Heart left ventricle (tissue), 13 donors: Measurements from ENCODE around the gene TRIM29.

Source experiments
- POLR2A ChIP-seq, 2 donors: fragments of 450-650 bp; IDR thresholded peaks; one replicate each; pipeline ENCODE4 v1.6.1; 2017; ENCODE audit warnings: antibody characterized with exemption in 2 of 2, mild to moderate bottlenecking in 2 of 2, moderate library complexity in 2 of 2
- TF ChIP-seq, protein P1 (sequence below), 12 donors: fragments of 200-600 bp; sonication (generic) in 4 of 12; IDR thresholded peaks; one replicate each; pipeline versions ENCODE4 v1.5.0 to v1.8.0; 2018 to 2022; ENCODE audit warnings: antibody characterized with exemption in 12 of 12, mild to moderate bottlenecking in 5 of 12
- donor health status: ischemic (EF 13 %, LVEDD 7.1; RV severe dilation, severe dysfunction).
- donor health status: DM: no; HTN: yes; CAD: no.
- donor health status: DM: no; HTN: no; CAD: no.
- donor health status: ischemic (EF 25% LVEDD 6.9; RV normal size, moderate dysfunction).
- donor health status: ischemic (EF 25% LVEDD 5.7; RV mildly dilated, moderate dysfunction).
- donor health status: ischemic (EF 35%, LVEDD 5.7; RV mildly dilated, moderate dysfunction).
- donor health status: nonischemic (EF 11% LVEDD 7.7; RV severe dilation, severe dysfunction).
- donor health status: DM: yes; HTN: yes; CAD: no.
- donor health status: PGD.
- donor health status: ischemic (EF 29% LVEDD 5.4; RV normal size, mild dysfunction).
- donor health status: nonischemic (EF 23%, LVEDD 6.1; RV moderate dilation, normal function).

DNA sequence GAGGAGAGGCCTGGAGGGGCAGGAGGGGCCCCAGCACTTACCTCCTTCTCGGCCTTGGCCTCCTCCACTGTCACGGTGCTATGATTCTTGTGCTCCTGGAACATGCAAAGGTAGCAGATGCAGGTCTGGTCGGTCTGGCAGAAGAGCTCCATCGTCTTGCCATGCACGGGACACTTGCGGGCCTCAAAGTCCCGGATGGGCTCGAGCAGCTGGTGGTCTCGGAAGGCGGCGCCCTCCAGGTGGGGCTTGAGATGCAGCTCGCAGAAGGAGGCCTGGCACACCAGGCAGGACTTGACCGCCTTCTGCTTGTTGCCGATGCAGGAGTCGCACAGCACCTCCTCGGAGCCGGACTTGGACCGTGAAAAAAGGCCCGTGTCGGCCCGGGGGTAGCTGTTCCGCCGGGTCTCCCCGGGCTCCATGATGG is 714 bp downstream of the TRIM29 start:
- TF ChIP-seq, protein P1, sequence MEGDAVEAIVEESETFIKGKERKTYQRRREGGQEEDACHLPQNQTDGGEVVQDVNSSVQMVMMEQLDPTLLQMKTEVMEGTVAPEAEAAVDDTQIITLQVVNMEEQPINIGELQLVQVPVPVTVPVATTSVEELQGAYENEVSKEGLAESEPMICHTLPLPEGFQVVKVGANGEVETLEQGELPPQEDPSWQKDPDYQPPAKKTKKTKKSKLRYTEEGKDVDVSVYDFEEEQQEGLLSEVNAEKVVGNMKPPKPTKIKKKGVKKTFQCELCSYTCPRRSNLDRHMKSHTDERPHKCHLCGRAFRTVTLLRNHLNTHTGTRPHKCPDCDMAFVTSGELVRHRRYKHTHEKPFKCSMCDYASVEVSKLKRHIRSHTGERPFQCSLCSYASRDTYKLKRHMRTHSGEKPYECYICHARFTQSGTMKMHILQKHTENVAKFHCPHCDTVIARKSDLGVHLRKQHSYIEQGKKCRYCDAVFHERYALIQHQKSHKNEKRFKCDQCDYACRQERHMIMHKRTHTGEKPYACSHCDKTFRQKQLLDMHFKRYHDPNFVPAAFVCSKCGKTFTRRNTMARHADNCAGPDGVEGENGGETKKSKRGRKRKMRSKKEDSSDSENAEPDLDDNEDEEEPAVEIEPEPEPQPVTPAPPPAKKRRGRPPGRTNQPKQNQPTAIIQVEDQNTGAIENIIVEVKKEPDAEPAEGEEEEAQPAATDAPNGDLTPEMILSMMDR (IDR thresholded peaks at IDR 0.05) = no peak
- TF ChIP-seq POLR2A (IDR thresholded peaks at IDR 0.05) = no peak
